Osteoblast (primary cell): Measurements from ENCODE around the gene DMD. TPM values are rescaled to one million over a fixed set of nuclear protein-coding genes. Genes with fewer than 3 reads are reported as not detected.

Experiments
- DNase-seq: peaks from one replicate; pipeline ENCODE4 v3.0.0; 2011; ENCODE audit warnings: low spot score, mixed read lengths; ENCODE audit not compliant: insufficient read length; ENCODE audit errors: missing footprints
- H2AFZ ChIP-seq: 2 replicates; pipeline ENCODE4 v1.6.0; 2011; ENCODE audit warnings: mild to moderate bottlenecking, low read length
- H3K27ac ChIP-seq: 2 replicates; pipeline ENCODE4 v1.5.1; 2011; ENCODE audit warnings: mild to moderate bottlenecking, low read depth, low read length, moderate library complexity
- H3K27me3 ChIP-seq: 2 replicates; pipeline ENCODE4 v1.6.0; 2012; ENCODE audit warnings: mild to moderate bottlenecking, control low read depth, inconsistent platforms, low read length, moderate library complexity; ENCODE audit not compliant: insufficient read depth
- H3K36me3 ChIP-seq: 2 replicates; pipeline ENCODE4 v1.5.1; 2011; ENCODE audit warnings: mild to moderate bottlenecking, low read length, control low read depth, moderate library complexity; ENCODE audit not compliant: insufficient read depth
- H3K4me1 ChIP-seq: 2 replicates; pipeline ENCODE4 v1.5.1; 2011; ENCODE audit warnings: mild to moderate bottlenecking, low read length, control low read depth, moderate library complexity; ENCODE audit not compliant: insufficient read depth
- H3K4me2 ChIP-seq: 2 replicates; pipeline ENCODE4 v1.6.0; 2011; ENCODE audit warnings: mild to moderate bottlenecking, low read length; ENCODE audit not compliant: insufficient read depth
- H3K4me3 ChIP-seq: fragments of 200-600 bp; sonication (generic); 3 replicates; pipeline ENCODE4 v1.5.1; 2012; ENCODE audit warnings: mild to moderate bottlenecking, low read length, inconsistent platforms; ENCODE audit not compliant: insufficient read depth
- H3K79me2 ChIP-seq: 2 replicates; pipeline ENCODE4 v1.6.0; 2012; ENCODE audit warnings: mild to moderate bottlenecking, low read length, control low read depth, inconsistent platforms; ENCODE audit not compliant: insufficient read depth
- H3K9me3 ChIP-seq: 2 replicates; pipeline ENCODE4 v1.5.1; 2011; ENCODE audit warnings: low read depth, low read length, control low read depth
- H4K20me1 ChIP-seq: 2 replicates; pipeline ENCODE4 v1.6.0; 2012; ENCODE audit warnings: mild to moderate bottlenecking, low read length, control low read depth; ENCODE audit not compliant: insufficient read depth
- total RNA-seq: library from RNA; depleted of rRNA; stranded (reverse); fragments of >200 nt; gene quantifications from 2 replicates; pipeline ENCODE4 v1.2.3, GENCODE V29; 2012
- TF ChIP-seq, protein P1 (sequence below): IDR thresholded peaks from 2 replicates; pipeline ENCODE4 v1.5.1; 2011; ENCODE audit warnings: mild to moderate bottlenecking, low read depth, low read length, moderate library complexity; ENCODE audit errors: extremely low read depth

Gene DMD
- total RNA-seq, 1 donor: 12.7 TPM

DNA sequence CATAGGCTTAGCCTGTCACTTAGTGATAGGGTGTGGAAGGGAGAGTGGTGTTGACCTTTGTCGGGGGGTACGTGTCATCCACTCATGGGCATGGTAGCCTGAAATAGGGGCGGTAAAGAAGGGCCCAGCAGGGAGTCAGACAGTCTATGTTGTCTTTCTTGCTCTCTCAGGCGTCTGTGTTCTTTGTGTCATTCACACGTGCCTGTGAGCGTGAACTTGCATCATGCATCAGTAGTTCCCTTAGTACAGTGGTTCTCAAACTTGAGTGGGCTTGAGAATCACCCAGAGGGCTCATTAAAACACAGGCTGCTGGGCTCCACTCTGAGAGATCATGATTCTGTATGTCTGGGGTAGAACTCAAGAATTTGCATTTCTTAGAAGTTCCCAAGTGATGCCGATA is 1688.6 kb downstream of the DMD start:
- H3K36me3 ChIP-seq: no peaks in the 10 kb centered on the region
- DNase-seq: no peak
- no peak overlapping the region for H2AFZ ChIP-seq
- H3K9me3 ChIP-seq: no peaks in the 10 kb centered on the region
- no peaks in the 10 kb centered on the region for H4K20me1 ChIP-seq
- no peaks in the 10 kb centered on the region for H3K4me1 ChIP-seq
- no peaks in the 10 kb centered on the region for H3K79me2 ChIP-seq
- no peak overlapping the region for H3K4me2 ChIP-seq
- H3K27me3 ChIP-seq: no peaks in the 10 kb centered on the region
- TF ChIP-seq, protein P1, sequence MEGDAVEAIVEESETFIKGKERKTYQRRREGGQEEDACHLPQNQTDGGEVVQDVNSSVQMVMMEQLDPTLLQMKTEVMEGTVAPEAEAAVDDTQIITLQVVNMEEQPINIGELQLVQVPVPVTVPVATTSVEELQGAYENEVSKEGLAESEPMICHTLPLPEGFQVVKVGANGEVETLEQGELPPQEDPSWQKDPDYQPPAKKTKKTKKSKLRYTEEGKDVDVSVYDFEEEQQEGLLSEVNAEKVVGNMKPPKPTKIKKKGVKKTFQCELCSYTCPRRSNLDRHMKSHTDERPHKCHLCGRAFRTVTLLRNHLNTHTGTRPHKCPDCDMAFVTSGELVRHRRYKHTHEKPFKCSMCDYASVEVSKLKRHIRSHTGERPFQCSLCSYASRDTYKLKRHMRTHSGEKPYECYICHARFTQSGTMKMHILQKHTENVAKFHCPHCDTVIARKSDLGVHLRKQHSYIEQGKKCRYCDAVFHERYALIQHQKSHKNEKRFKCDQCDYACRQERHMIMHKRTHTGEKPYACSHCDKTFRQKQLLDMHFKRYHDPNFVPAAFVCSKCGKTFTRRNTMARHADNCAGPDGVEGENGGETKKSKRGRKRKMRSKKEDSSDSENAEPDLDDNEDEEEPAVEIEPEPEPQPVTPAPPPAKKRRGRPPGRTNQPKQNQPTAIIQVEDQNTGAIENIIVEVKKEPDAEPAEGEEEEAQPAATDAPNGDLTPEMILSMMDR: no peak
- H3K27ac ChIP-seq: no peak overlapping the region
- H3K4me3 ChIP-seq: no peak overlapping the region

DNA sequence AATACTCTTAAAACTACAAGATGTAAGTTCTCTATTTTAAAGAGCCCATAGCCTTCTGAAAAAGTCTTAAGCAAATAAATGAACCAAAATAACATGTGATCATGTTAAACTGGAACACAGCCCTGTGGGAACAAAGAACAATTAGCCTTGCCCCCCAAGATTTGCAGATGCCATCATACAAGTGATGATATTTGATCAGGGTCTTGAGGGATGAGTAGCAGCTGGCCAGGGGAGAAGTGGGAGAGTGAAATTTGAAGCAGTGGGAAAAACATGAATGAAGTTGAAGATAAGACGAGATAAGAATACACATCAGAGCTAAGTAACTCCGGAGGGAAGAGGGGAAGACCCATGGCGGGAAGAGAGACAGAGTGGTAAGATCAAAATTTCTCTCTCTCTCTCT is 1689.4 kb downstream of the DMD start:
- no peaks in the 10 kb centered on the region for H3K27me3 ChIP-seq
- H3K4me3 ChIP-seq: no peak overlapping the region
- no peak for DNase-seq
- no peaks in the 10 kb centered on the region for H3K79me2 ChIP-seq
- H4K20me1 ChIP-seq: no peaks in the 10 kb centered on the region
- TF ChIP-seq, protein P1: no peak
- no peak overlapping the region for H2AFZ ChIP-seq
- H3K27ac ChIP-seq: no peak overlapping the region
- no peaks in the 10 kb centered on the region for H3K36me3 ChIP-seq
- no peaks in the 10 kb centered on the region for H3K9me3 ChIP-seq
- no peaks in the 10 kb centered on the region for H3K4me1 ChIP-seq
- no peak overlapping the region for H3K4me2 ChIP-seq

DNA sequence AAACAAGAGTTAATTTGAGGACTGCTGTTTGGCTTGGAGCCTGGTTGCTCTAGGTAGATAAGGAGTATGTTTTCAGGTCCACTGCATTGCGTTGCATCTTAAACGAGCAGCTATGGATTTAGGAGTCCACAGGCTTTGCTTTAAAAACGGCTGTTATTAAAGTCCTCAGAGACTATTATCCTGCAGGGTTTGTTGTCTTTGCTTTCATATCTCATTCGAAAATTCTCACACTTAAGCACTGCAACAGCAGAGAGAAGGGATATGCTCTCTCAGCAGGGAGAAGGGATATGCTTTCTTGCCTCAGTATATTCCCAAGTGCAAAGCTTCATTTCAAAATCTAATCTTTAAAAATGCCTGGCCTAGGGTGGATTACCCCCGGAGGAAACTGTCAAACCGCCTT is 1694.8 kb downstream of the DMD start:
- TF ChIP-seq, protein P1: no peak
- DNase-seq: no peak
- H4K20me1 ChIP-seq: no peaks in the 10 kb centered on the region
- H2AFZ ChIP-seq: no peak overlapping the region
- no peaks in the 10 kb centered on the region for H3K4me1 ChIP-seq
- H3K79me2 ChIP-seq: no peaks in the 10 kb centered on the region
- no peak overlapping the region for H3K4me2 ChIP-seq
- no peaks in the 10 kb centered on the region for H3K36me3 ChIP-seq
- H3K27ac ChIP-seq: no peak overlapping the region
- no peaks in the 10 kb centered on the region for H3K27me3 ChIP-seq
- H3K9me3 ChIP-seq: no peaks in the 10 kb centered on the region
- no peak overlapping the region for H3K4me3 ChIP-seq

DNA sequence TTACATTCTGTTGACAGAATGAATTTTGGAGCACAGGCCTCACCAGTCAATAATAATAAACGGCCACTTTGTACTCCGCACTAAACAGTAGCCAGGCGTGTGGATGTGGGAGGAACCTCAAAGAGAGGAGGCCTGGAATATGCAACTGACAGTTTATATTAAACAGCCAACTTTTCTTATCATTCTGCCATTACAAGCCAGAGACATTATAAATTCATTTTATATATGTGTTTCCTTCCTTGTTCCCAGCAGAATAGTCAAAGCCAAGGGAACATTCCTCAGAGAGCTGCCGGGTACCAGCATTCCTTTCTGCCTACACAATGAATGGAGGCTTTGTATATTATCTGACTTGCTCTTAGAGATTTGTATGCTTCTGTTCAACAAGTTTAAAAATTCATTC is 1703.0 kb downstream of the DMD start:
- H3K9me3 ChIP-seq: no peaks in the 10 kb centered on the region
- no peak overlapping the region for H3K4me2 ChIP-seq
- H3K79me2 ChIP-seq: no peaks in the 10 kb centered on the region
- H3K36me3 ChIP-seq: no peaks in the 10 kb centered on the region
- no peak overlapping the region for H3K27ac ChIP-seq
- no peak overlapping the region for H3K4me3 ChIP-seq
- TF ChIP-seq, protein P1: no peak
- no peaks in the 10 kb centered on the region for H3K27me3 ChIP-seq
- H3K4me1 ChIP-seq: peaks cover 7% of the 10 kb centered on the region
- peak; percentile 49 for DNase-seq
- H2AFZ ChIP-seq: no peak overlapping the region
- H4K20me1 ChIP-seq: no peaks in the 10 kb centered on the region
